Hepatocyte (in vitro differentiated cells): ENCODE results near the gene ASTN2. TPM values are rescaled to one million over a fixed set of nuclear protein-coding genes. Genes with fewer than 3 reads are reported as not detected.

ENCODE experiments used
- DNase-seq: peaks from one replicate; pipeline ENCODE4 v3.0.0-alpha.2; 2016; ENCODE audit warnings: low spot score
- H2AFZ ChIP-seq: fragments of 200-600 bp; sonication (generic); 2 replicates; pipeline ENCODE4 v1.6.0; 2016; ENCODE audit warnings: antibody characterized with exemption, mild to moderate bottlenecking
- H3K27ac ChIP-seq: fragments of 200-600 bp; sonication (generic); 2 replicates; pipeline ENCODE4 v1.5.1; 2016; ENCODE audit warnings: mild to moderate bottlenecking
- H3K27me3 ChIP-seq: fragments of 200-600 bp; sonication (generic); 2 replicates; pipeline ENCODE4 v1.6.1; 2016
- H3K36me3 ChIP-seq: fragments of 200-600 bp; sonication (generic); replicated peaks from 2 replicates; pipeline ENCODE4 v1.5.1; 2016; ENCODE audit warnings: low read depth; ENCODE audit not compliant: insufficient read depth
- H3K4me1 ChIP-seq: fragments of 200-600 bp; sonication (generic); 2 replicates; pipeline ENCODE4 v1.5.1; 2016; ENCODE audit warnings: mild to moderate bottlenecking, moderate library complexity; ENCODE audit not compliant: insufficient read depth
- H3K4me2 ChIP-seq: fragments of 200-600 bp; sonication (generic); 2 replicates; pipeline ENCODE4 v1.6.0; 2016
- H3K4me3 ChIP-seq: fragments of 200-600 bp; sonication (generic); 2 replicates; pipeline ENCODE4 v1.5.1; 2016; ENCODE audit warnings: mild to moderate bottlenecking
- H3K79me2 ChIP-seq: fragments of 200-600 bp; sonication (generic); 2 replicates; pipeline ENCODE4 v1.6.0; 2017; ENCODE audit warnings: mild to moderate bottlenecking
- H3K9me2 ChIP-seq: fragments of 200-600 bp; sonication (generic); replicated peaks from 2 replicates; pipeline ENCODE4 v1.6.0; 2017; ENCODE audit warnings: mild to moderate bottlenecking; ENCODE audit not compliant: insufficient read depth
- H3K9me3 ChIP-seq: fragments of 200-600 bp; sonication (generic); 2 replicates; pipeline ENCODE4 v1.5.1; 2016; ENCODE audit warnings: low read depth, mild to moderate bottlenecking
- H4K20me1 ChIP-seq: fragments of 200-600 bp; sonication (generic); 2 replicates; pipeline ENCODE4 v1.6.0; 2016; ENCODE audit warnings: mild to moderate bottlenecking; ENCODE audit not compliant: insufficient read depth, poor library complexity, severe bottlenecking
- EZH2 ChIP-seq: fragments of 200-600 bp; sonication (generic); IDR thresholded peaks from 2 replicates; pipeline ENCODE4 v1.6.1; 2016; ENCODE audit warnings: antibody characterized with exemption, mild to moderate bottlenecking, borderline replicate concordance
- EZH2phosphoT487 ChIP-seq: fragments of 200-600 bp; sonication (generic); IDR thresholded peaks from one replicate; pipeline ENCODE4 v1.6.1; 2018; ENCODE audit warnings: antibody characterized with exemption, mild to moderate bottlenecking, low read depth, moderate library complexity; ENCODE audit not compliant: unreplicated experiment, severe bottlenecking
- WGBS: methylation state at CpG from one replicate; pipeline ENCODE4 v1.1.6; 2016; ENCODE audit warnings: low lambda C conversion rate; ENCODE audit errors: missing lambda C conversion rate; 5-methylcytosine and 5-hydroxymethylcytosine counted together
- polyA plus RNA-seq: library from polyadenylated mRNA; unstranded; fragments of >200 nt; fragmentation: Nextera tagmentation; extraction: Ambion mirVana; gene quantifications from 2 replicates; pipeline ENCODE4 v1.2.1, GENCODE V29; 2016
- total RNA-seq: library from RNA; depleted of rRNA; stranded (reverse); fragments of >200 nt; gene quantifications from 2 replicates; pipeline ENCODE4 v1.2.3, GENCODE V29; 2014
- TF ChIP-seq, protein P1 (sequence below): fragments of 200-600 bp; sonication (generic); IDR thresholded peaks from 2 replicates; pipeline ENCODE4 v1.5.1; 2016; ENCODE audit warnings: antibody characterized with exemption, mild to moderate bottlenecking; ENCODE audit not compliant: poor library complexity

Gene ASTN2
- total and polyA plus RNA-seq, 2 experiments from 2014 or later, result 6.4 to 8.4 TPM

DNA sequence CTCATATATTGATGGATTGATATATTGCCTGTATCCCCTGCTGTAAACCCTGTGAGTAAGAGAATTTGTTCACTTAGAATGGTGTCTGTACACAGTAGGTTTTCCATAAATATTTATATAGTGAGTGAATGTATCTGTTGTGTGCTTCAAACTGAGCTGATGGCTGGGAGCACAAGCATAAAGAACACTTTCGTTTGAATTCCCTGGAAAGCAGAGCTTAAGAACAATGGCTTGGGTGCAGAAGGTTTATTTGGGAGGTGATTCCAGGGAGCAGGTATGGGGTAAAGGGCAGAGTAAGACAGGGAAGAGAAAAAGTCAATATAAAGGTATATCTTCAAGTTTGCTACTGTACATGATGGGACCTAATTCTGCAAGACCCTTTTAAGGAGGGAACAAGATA, 918.7 kb downstream of the ASTN2 start:
- H3K79me2 ChIP-seq, result no peaks in the 10 kb centered on the region
- no peak overlapping the region for H3K4me3 ChIP-seq
- H3K4me1 ChIP-seq, result no peaks in the 10 kb centered on the region
- H3K9me2 ChIP-seq, result no peaks in the 10 kb centered on the region
- no peak overlapping the region for H3K4me2 ChIP-seq
- H3K36me3 ChIP-seq, result no peaks in the 10 kb centered on the region
- no peak overlapping the region for H2AFZ ChIP-seq
- 50% methylated on average over 1 of the region's 1 CpG for WGBS
- no peaks in the 10 kb centered on the region for H3K27me3 ChIP-seq
- no peak for DNase-seq
- H3K9me3 ChIP-seq, result no peaks in the 10 kb centered on the region
- TF ChIP-seq, protein P1, sequence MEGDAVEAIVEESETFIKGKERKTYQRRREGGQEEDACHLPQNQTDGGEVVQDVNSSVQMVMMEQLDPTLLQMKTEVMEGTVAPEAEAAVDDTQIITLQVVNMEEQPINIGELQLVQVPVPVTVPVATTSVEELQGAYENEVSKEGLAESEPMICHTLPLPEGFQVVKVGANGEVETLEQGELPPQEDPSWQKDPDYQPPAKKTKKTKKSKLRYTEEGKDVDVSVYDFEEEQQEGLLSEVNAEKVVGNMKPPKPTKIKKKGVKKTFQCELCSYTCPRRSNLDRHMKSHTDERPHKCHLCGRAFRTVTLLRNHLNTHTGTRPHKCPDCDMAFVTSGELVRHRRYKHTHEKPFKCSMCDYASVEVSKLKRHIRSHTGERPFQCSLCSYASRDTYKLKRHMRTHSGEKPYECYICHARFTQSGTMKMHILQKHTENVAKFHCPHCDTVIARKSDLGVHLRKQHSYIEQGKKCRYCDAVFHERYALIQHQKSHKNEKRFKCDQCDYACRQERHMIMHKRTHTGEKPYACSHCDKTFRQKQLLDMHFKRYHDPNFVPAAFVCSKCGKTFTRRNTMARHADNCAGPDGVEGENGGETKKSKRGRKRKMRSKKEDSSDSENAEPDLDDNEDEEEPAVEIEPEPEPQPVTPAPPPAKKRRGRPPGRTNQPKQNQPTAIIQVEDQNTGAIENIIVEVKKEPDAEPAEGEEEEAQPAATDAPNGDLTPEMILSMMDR, result no peak
- TF ChIP-seq EZH2 (no peak), EZH2phosphoT487 (no peak)
- H4K20me1 ChIP-seq, result no peaks in the 10 kb centered on the region
- no peak overlapping the region for H3K27ac ChIP-seq

DNA sequence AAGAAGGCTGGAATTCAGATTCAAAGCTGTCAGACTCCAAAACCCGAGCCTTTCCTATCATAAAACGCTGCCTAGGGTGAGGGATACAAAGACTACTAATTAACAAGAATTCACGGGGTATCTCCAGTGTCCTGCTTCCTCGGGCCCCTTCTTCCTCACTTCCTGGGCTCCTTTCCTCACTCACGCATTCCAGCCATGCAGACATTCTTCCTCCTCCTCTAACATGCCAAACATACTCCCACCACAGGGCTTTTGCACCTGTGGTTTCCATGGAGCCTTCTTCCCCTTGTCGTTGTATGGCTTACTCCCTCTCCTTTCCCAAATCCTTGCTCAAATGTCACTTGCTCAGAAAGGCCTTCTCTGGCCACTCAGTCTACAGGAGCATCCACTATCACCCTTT, 919.1 kb downstream of the ASTN2 start:
- H3K79me2 ChIP-seq, result no peaks in the 10 kb centered on the region
- no peak overlapping the region for H3K4me2 ChIP-seq
- H2AFZ ChIP-seq, result no peak overlapping the region
- H3K27me3 ChIP-seq, result no peaks in the 10 kb centered on the region
- no peak for DNase-seq
- no peaks in the 10 kb centered on the region for H3K9me3 ChIP-seq
- H3K9me2 ChIP-seq, result no peaks in the 10 kb centered on the region
- no peaks in the 10 kb centered on the region for H3K4me1 ChIP-seq
- no peaks in the 10 kb centered on the region for H4K20me1 ChIP-seq
- no peaks in the 10 kb centered on the region for H3K36me3 ChIP-seq
- no peak overlapping the region for H3K4me3 ChIP-seq
- 87% methylated on average over 6 of the region's 6 CpGs for WGBS
- TF ChIP-seq EZH2 (no peak), EZH2phosphoT487 (no peak)
- TF ChIP-seq, protein P1, result no peak
- H3K27ac ChIP-seq, result no peak overlapping the region

DNA sequence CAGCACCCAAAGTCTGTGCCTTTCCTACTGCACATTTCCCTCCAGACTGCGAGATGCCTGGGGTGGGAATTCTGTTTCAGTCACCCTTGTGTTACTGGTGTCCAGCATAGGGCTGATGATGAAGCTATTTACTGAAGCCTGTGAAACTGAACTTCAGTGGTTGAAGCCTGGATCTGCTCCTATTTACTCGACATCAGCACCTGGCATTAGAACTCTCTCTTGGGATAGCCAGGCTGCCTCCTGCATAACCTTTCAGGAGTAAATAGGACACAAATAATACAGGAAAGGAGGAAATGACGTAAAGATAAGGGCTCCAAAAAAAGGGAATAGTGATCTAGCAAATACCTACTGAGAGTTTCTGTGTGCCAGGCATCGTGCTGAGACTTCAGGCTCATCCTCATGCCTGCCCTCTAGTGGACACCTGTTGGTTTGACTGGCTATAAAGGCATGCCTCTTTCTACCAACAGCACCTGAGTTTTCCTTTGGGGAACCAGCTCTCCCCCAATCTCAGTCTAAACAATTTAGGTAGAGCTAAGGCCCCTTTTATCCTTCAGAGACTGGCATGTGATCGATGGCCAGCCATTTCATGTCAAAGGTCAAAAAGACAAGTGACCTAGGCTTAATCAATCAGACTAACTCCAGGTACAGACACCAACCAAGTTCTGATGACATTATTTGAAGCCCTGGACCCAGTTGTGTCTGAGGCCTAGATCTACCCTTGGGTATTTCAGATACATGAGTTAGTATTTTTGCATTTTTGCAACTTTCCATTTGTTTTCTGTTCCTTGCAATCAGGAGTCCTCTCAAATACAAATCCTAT, 919.8 kb downstream of the ASTN2 start:
- H3K9me2 ChIP-seq, result no peaks in the 10 kb centered on the region
- no peaks in the 10 kb centered on the region for H3K36me3 ChIP-seq
- DNase-seq, result peak; percentile 49
- 81% methylated on average over 5 of the region's 5 CpGs for WGBS
- no peaks in the 10 kb centered on the region for H3K4me1 ChIP-seq
- no peak overlapping the region for H3K4me2 ChIP-seq
- H4K20me1 ChIP-seq, result no peaks in the 10 kb centered on the region
- H3K4me3 ChIP-seq, result no peak overlapping the region
- no peak overlapping the region for H2AFZ ChIP-seq
- no peak overlapping the region for H3K27ac ChIP-seq
- TF ChIP-seq EZH2 (no peak), EZH2phosphoT487 (no peak)
- TF ChIP-seq, protein P1, result peak; percentile 60
- H3K79me2 ChIP-seq, result no peaks in the 10 kb centered on the region
- no peaks in the 10 kb centered on the region for H3K27me3 ChIP-seq
- H3K9me3 ChIP-seq, result no peaks in the 10 kb centered on the region
